ENCODE results near the gene HERC2. TPM values are rescaled to one million over a fixed set of nuclear protein-coding genes. Genes with fewer than 3 reads are reported as not detected.
"Not testable (repeated sequence)": the region's sequence is repeated elsewhere in the genome, so short reads cannot be mapped to it uniquely, and the experiment has no call there.

The HERC2 gene
- total and polyA plus RNA-seq, 9 donors = 33.3 to 83.3 (median 48.9) TPM

DNA sequence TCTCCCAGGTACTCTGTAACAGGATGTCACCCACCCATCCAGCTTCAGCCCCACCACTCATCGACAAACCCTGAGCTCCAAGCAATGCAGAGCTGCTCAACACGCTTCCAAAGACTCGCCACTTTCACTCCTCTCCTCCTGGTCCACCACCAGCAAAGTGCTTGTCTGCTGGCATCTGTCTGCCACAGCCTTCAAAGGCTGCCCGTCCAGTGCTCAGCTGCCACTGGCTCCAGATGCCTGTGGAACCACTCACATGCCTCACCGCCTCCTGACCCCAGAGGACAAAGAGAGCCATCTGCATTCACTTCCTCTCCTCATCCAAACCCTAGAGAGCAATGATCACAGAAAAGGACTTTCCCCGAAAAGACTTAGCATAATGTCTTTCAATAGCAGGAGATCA is 113.4 kb downstream of the HERC2 start:
- no peak for TF ChIP-seq POLR2A (IDR thresholded peaks at IDR 0.05)
- TF ChIP-seq, protein P1, sequence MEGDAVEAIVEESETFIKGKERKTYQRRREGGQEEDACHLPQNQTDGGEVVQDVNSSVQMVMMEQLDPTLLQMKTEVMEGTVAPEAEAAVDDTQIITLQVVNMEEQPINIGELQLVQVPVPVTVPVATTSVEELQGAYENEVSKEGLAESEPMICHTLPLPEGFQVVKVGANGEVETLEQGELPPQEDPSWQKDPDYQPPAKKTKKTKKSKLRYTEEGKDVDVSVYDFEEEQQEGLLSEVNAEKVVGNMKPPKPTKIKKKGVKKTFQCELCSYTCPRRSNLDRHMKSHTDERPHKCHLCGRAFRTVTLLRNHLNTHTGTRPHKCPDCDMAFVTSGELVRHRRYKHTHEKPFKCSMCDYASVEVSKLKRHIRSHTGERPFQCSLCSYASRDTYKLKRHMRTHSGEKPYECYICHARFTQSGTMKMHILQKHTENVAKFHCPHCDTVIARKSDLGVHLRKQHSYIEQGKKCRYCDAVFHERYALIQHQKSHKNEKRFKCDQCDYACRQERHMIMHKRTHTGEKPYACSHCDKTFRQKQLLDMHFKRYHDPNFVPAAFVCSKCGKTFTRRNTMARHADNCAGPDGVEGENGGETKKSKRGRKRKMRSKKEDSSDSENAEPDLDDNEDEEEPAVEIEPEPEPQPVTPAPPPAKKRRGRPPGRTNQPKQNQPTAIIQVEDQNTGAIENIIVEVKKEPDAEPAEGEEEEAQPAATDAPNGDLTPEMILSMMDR (IDR thresholded peaks at IDR 0.05) = no peak
- TF ChIP-seq EP300 (IDR thresholded peaks at IDR 0.05) = no peak
- H3K27me3 ChIP-seq = no peaks in the 10 kb centered on the region
- H3K9me3 ChIP-seq = no peaks in the 10 kb centered on the region
- H3K4me3 ChIP-seq = no peak overlapping the region
- 94 to 98% (median 95%) methylated on average over 6 of the region's 6 CpGs for WGBS, 3 donors
- no peaks in the 10 kb centered on the region for H3K36me3 ChIP-seq
- H3K4me1 ChIP-seq (ENCODE audit: insufficient read depth) = no peaks in the 10 kb centered on the region
- DNase-seq = no peak
- intact Hi-C loops (cut with DNase I) = no loop called here
- no peak overlapping the region for H3K27ac ChIP-seq

- intact Hi-C loops (cut with DNase I) = not testable (repeated sequence)
- WGBS, 3 donors = 8 to 29% methylated on average over 1 to 2 of the region's 10 CpGs; no CpG with 5 or more reads in 1 of the 3 donors
These were observed 116.3 kb downstream of the HERC2 start for GRCh38 chr15:28205640-28206039.

GRCh38 chr15:28203055-28203828 is 118.7 kb downstream of the HERC2 start:
- H3K27ac ChIP-seq; H3K9me3 ChIP-seq; DNase-seq; H3K4me1 ChIP-seq (ENCODE audit: insufficient read depth); intact Hi-C loops (cut with DNase I); H3K27me3 ChIP-seq; H3K36me3 ChIP-seq; H3K4me3 ChIP-seq: not testable (repeated sequence)
- WGBS, 3 donors = 86 to 92% (median 87%) methylated on average over 11 to 16 of the region's 18 CpGs

More at GRCh38 chr15:28205640-28206039, 116.3 kb downstream of the HERC2 start:
- not testable (repeated sequence) for H3K4me1 ChIP-seq (ENCODE audit: insufficient read depth); DNase-seq; H3K27ac ChIP-seq; H3K27me3 ChIP-seq; H3K9me3 ChIP-seq; H3K36me3 ChIP-seq; H3K4me3 ChIP-seq

DNA sequence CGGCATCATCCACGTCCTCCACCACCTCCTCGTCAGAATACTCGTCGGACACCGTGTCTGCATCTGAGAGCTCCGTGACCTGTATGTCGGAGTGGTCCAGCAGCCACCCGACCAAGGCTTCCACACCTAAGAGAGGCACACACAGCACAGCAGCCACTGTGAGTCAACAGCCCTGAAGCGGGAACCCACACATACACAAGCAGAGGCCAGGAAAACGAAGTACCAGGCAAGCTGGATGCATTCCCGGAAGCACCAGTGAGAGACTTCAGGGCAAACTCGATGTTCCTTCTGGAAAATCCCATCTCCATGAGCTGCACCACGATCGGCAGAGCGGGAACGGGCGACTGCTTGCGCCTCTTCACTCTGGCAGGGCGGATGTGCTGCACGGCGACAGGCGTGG is 119.9 kb downstream of the HERC2 start:
- 89 to 98% (median 94%) methylated on average over 6 to 7 of the region's 23 CpGs for WGBS, 3 donors
- H3K27me3 ChIP-seq; H3K4me3 ChIP-seq; H3K27ac ChIP-seq; intact Hi-C loops (cut with DNase I); H3K36me3 ChIP-seq; H3K4me1 ChIP-seq (ENCODE audit: insufficient read depth); DNase-seq; H3K9me3 ChIP-seq: not testable (repeated sequence)

DNA sequence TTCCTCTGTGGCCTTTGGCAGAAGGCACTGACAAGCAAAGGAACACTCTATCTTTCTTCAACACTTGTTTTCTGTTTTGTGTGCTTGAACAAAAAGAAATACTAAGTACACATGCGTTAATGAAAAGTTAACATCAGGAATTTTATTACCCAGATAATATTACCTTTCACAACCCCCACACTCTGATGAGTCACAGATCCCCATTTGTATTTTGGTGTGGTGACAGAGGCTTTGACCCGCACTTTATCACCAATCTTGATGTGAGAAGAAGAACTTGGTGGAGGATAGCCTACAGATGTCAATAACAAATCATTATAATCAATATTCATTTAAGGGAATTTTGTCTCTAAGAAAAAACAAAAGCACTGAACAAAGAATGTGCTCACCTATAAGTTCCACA is 123.8 kb downstream of the HERC2 start:
- H3K27me3 ChIP-seq; H3K4me3 ChIP-seq; DNase-seq; H3K4me1 ChIP-seq (ENCODE audit: insufficient read depth); H3K36me3 ChIP-seq; H3K9me3 ChIP-seq; intact Hi-C loops (cut with DNase I); H3K27ac ChIP-seq: not testable (repeated sequence)
- WGBS, 3 donors = 87 to 93% (median 89%) methylated on average over 2 of the region's 2 CpGs

DNA sequence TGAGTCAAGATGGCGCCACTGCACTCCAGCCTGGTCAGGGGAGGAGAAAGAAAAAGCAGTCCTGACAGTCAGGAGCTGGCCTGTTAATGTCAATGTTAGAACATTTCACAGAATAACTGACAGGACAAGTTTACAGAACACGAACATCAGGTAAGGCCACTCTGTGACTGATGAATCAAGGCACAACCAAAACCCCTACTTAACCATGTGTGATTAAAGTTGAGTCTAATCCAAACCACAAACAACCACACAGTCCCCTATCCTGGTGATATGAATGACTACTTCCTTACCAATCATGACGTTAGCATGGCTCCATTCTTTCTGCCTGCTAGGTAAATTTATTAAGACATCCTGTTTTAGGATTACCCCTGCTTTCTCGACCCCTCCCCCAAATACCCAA is 124.3 kb downstream of the HERC2 start:
- WGBS, 3 donors = 83 to 93% (median 89%) methylated on average over 3 to 4 of the region's 4 CpGs
- H3K36me3 ChIP-seq; H3K27ac ChIP-seq; intact Hi-C loops (cut with DNase I); H3K9me3 ChIP-seq; H3K4me1 ChIP-seq (ENCODE audit: insufficient read depth); H3K27me3 ChIP-seq; H3K4me3 ChIP-seq; DNase-seq: not testable (repeated sequence)

DNA sequence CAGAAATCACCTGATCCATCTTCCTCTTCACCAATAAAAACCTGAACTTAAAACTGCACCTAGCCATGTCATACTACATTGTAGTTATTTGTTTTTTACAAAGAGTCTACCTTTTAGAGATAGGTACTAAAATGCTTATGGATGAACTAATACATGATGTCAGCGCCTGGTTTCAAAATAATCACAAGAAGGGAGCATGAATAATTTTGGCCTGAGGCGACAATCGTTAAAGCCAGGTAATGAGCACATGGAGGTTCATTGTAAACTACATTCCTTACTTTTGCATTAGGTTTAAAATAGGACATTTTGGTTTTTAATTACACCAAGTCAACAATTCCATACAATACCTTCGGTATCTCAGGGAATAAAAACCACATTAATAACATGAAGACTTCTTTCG is 125.4 kb downstream of the HERC2 start:
- H3K36me3 ChIP-seq; intact Hi-C loops (cut with DNase I); H3K27ac ChIP-seq; DNase-seq; H3K4me3 ChIP-seq; H3K9me3 ChIP-seq; H3K4me1 ChIP-seq (ENCODE audit: insufficient read depth); H3K27me3 ChIP-seq: not testable (repeated sequence)
- 54 to 80% (median 66%) methylated on average over 5 of the region's 5 CpGs for WGBS, 3 donors

Data from ovary (tissue), 9 donors.